HG03442 (cell line): Measurements from ENCODE around the gene MYL3.
"Not testable (repeated sequence)": the region's sequence is repeated elsewhere in the genome, so short reads cannot be mapped to it uniquely, and the experiment has no call there.

ENCODE experiments used
- ATAC-seq: cut with Tn5 transposase; IDR thresholded peaks from one replicate; pipeline ENCODE4 v1.9.1; 2021; ENCODE audit warnings: mild to moderate bottlenecking, moderate library complexity; ENCODE audit not compliant: unreplicated experiment

MYL3 gene

DNA sequence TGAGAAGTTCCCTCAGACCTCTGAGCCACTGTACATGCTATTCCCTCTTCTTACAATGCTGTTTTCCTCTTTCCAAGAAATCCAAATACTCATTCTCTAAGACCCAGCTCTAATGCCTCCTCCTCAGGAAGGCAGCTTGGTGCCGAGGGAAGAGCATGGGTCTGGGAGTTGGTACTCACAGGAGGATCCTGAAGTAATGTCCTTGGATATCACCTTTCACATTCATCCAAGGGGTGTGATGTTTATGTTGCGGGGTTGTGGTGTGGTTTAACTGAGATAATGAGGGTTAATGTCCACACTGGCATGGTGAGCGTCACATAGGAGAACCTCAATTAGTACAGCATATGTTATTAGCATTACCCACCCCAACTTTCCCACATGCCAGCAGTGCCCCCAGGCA is 31.9 kb downstream of the MYL3 start:
- no peak for ATAC-seq

GRCh38 chr3:46830801-46831200 is 32.4 kb downstream of the MYL3 start:
- no peak for ATAC-seq

GRCh38 chr3:46829699-46830208 is 33.5 kb downstream of the MYL3 start:
- ATAC-seq: peak; percentile 89

DNA sequence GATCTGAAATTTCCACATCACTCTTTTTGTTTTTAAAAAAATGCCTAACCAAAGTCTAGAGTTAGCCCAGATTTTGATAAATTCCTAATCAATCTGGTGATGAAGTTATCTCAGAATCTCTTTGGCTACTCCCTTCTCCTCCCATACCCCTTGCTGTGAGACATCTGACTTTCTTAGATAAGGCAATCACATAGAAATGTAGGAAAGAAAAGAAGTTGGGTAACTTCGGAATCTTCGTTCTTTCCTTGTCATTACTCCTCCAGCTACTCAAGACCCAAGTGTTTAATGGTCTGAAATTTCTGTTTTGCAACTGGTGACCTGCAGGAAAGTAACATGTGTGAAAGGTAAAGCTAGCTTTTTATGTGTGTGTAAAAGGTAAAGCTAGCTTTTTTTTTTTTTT is 37.8 kb downstream of the MYL3 start:
- ATAC-seq: no peak

GRCh38 chr3:46824211-46824970 is 38.9 kb downstream of the MYL3 start:
- no peak for ATAC-seq

DNA sequence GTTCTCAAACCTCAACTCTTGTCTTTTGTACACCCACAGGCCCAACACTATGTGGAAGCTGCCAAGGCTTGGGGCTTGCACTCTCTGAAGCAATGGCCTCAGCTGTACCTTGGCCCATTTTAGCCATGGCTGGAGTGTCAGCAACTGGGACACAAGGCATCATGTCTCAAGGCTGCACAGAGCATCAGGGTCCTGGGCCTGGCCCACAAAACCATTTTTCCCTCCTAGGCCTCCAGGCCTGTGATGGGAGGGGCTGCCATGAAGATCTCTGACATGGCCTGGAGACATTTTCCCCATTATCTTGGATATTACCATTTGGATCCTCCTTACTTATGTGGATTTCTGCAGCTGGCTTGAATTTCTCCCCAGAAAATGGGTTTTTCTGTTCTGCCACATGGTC is 39.9 kb downstream of the MYL3 start:
- not testable (repeated sequence) for ATAC-seq

- no peak for ATAC-seq
These were observed 41.7 kb downstream of the MYL3 start for GRCh38 chr3:46821553-46821952.

GRCh38 chr3:46820852-46821251 is 42.4 kb downstream of the MYL3 start:
- no peak for ATAC-seq

DNA sequence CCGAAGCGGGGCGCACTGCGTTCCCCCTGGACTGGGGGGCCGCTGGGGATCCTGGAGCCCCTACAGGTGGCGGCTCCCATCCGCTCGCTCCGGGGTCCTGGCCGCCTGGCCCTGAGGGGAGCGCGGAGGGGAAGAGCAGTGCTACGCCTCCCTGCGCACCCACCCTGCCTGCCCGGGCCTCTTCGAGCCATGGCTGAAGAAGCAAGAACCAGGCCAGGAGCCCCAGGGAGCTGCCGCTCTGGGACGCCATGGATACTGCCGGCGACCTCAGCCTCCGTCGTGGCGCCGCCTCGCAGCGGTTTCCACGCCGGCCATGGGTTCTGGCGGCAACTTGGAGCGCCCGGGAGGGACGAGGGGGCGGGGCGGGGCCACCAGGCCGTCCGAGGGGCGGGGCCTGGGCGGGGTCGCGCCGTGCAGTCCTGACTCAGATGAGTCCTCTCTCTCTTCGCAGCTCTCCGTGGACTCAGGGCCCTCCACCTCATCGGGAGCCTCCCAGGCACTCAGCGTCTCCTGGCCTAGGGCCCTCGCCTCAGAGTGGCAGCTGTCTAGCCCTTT is 50.9 kb downstream of the MYL3 start:
- ATAC-seq: no peak

DNA sequence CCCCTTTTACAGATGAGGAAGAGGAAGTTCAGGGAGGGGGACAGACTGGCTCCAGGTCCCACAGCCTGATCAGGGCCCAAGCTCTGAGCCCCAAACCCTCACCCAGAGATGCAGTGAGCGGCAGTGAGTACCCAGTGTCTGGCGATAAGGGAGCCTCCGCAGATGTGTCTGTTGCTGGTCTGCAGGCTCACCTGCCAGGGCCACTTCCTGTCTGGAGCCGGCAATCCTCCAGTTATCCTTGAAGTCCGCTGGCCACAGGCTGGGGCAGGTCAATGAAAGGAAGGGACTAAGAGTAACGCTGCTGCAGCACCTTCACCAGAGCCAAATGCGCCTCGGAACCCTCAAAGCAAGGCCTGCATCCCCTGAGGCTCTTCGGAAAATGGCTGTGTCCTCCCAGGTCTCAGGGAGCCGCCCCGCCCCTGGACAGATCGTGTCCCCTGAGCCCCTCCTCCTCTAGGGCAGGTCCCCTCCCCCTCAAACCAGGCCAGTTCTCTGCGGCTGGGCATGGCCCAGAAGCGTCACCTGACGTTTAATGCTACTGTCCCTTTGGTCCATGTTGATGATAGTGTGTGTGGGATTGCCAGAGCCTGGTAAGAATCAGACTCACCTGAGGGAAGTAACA is 51.5 kb downstream of the MYL3 start:
- ATAC-seq: no peak

DNA sequence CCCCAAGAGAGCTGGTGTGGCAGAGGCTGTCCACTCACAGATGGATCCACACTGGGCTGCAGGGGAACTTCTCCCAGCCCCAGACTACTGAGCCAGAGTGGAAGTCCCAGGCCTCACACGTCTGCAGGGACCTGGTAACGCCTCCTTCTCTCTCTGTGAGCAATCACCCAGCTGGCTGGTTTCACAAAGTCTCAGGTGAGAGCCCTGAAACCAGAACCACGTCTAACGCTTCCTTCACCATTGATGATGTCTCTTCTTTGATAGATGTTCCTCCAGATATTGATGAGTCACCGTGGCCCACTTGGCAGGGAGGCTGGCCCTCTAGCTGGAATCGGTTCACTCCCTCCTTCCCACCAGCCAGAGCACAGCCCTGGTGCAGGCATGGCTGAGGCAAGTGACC is 54.5 kb downstream of the MYL3 start:
- ATAC-seq: not testable (repeated sequence)
